Retinal pigment epithelial cell (primary cell): Measurements from ENCODE around the gene NT5DC1.

Source experiments
- DNase-seq: peaks from one replicate; pipeline ENCODE4 v3.0.0-alpha.2; 2010; ENCODE audit warnings: low read depth
- H3K4me3 ChIP-seq: 2 replicates; pipeline ENCODE4 v1.5.1; 2011; ENCODE audit warnings: mild to moderate bottlenecking, low read length, control low read depth, moderate library complexity
- CTCF ChIP-seq: conservative IDR thresholded peaks from 2 replicates; pipeline ENCODE4 v1.5.1; 2011; ENCODE audit warnings: low read depth, low read length, control low read depth, inconsistent platforms

NT5DC1 gene

GRCh38 chr6:116102873-116103272, 2.2 kb downstream of the NT5DC1 start:
- no peak for TF ChIP-seq CTCF
- no peak for DNase-seq
- H3K4me3 ChIP-seq: no peak overlapping the region

GRCh38 chr6:116104636-116105035, 4.0 kb downstream of the NT5DC1 start:
- H3K4me3 ChIP-seq: no peak overlapping the region
- TF ChIP-seq CTCF: no peak
- DNase-seq: no peak

GRCh38 chr6:116105247-116105646, 4.6 kb downstream of the NT5DC1 start:
- no peak for TF ChIP-seq CTCF
- DNase-seq: no peak
- no peak overlapping the region for H3K4me3 ChIP-seq

- peak; percentile 24 for DNase-seq
- no peak overlapping the region for H3K4me3 ChIP-seq
- no peak for TF ChIP-seq CTCF
Measured at GRCh38 chr6:116106146-116106545, 5.5 kb downstream of the NT5DC1 start.

GRCh38 chr6:116108836-116109235, 8.2 kb downstream of the NT5DC1 start:
- no peak overlapping the region for H3K4me3 ChIP-seq
- no peak for TF ChIP-seq CTCF
- no peak for DNase-seq

- peak; percentile 77 for TF ChIP-seq CTCF
- no peak for DNase-seq
Measured at GRCh38 chr6:116111552-116112528, 11.2 kb downstream of the NT5DC1 start.

GRCh38 chr6:116113386-116113785, 12.7 kb downstream of the NT5DC1 start:
- no peak for DNase-seq
- no peak for TF ChIP-seq CTCF
- no peak overlapping the region for H3K4me3 ChIP-seq

More at GRCh38 chr6:116111552-116112528, 11.2 kb downstream of the NT5DC1 start:
- no peak overlapping the region for H3K4me3 ChIP-seq
